Left ventricle myocardium superior (tissue), 1 donor: ENCODE measurements around the gene ZBTB1. TPM values are rescaled to one million over a fixed set of nuclear protein-coding genes. Genes with fewer than 3 reads are reported as not detected.

Experiments used
- ATAC-seq: fragments of 200-7000 bp; cut with Tn5 transposase; one replicate; pipeline ENCODE4 v1.9.1; 2020; ENCODE audit warnings: mild to moderate bottlenecking, moderate library complexity
- DNase-seq: peaks from one replicate; pipeline ENCODE4 v3.0.0-alpha.2; 2020
- intact Hi-C: fragments of 100-400 bp; cut with micrococcal nuclease; formaldehyde crosslinking; loops from one replicate; pipeline ENCODE4 v1.11.0; 2022
- total RNA-seq: library from RNA; stranded (reverse); fragmentation: NEBNext Ultra II Directional; extraction: Animal tissue kit (Norgen Biotek cat#: 25700); gene quantifications from one replicate; pipeline ENCODE4 v1.2.1, GENCODE V29; 2021
- donor health status: DM: no; HTN: yes; CAD: no; lungs with severe emphysema.

Gene ZBTB1
- total RNA-seq, 1 donor from 2014 or later: 23.7 TPM

DNA sequence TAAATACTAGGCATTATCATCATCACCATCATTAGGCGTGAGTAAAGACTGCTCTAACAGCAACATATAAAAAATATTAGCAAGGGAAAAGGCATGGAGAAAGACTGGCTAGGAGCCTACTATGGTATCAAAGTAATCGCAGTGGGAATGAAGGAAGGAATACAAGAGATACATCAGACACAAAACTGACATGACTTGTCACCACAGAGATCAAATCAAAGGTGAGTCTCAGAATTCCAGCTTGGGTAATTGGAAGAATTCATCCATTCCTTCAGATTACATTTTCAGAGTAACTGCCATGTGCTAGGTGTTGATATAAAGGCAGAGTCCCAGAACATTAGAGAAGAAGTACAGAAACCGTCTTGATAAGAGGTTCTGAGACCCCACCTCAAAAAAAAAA is 11.1 kb upstream of the ZBTB1 start:
- DNase-seq (no peak), ATAC-seq (no peak)
- intact Hi-C loops: no loop called here

- DNase-seq (no peak), ATAC-seq (no peak)
- intact Hi-C loops: no loop called here
Measured at GRCh38 chr14:64495252-64495651, 9.3 kb upstream of the ZBTB1 start.

DNA sequence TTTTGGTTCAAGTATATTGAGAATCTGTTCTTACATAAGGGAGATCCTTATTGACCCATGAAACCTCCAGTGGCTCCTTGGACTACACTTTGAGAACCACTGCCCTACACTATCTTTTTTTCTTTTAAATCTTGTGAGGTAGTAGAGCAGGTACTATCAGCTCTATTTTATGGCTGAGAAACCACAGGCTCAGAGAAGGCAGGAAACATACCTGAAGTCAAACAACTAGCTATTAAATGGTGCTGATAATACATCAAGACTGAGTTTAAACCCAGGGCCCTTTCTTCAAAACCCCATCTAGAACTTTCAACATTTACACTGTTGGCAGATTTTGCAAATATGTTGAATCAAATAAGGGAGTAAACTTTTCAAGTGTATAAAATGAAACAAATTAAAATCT is 7.8 kb upstream of the ZBTB1 start:
- ATAC-seq (no peak), DNase-seq (no peak)
- intact Hi-C loops: no loop called here

GRCh38 chr14:64500088-64500487 is 4.5 kb upstream of the ZBTB1 start:
- intact Hi-C loops: no loop called here
- DNase-seq: no peak
- ATAC-seq: no peak

DNA sequence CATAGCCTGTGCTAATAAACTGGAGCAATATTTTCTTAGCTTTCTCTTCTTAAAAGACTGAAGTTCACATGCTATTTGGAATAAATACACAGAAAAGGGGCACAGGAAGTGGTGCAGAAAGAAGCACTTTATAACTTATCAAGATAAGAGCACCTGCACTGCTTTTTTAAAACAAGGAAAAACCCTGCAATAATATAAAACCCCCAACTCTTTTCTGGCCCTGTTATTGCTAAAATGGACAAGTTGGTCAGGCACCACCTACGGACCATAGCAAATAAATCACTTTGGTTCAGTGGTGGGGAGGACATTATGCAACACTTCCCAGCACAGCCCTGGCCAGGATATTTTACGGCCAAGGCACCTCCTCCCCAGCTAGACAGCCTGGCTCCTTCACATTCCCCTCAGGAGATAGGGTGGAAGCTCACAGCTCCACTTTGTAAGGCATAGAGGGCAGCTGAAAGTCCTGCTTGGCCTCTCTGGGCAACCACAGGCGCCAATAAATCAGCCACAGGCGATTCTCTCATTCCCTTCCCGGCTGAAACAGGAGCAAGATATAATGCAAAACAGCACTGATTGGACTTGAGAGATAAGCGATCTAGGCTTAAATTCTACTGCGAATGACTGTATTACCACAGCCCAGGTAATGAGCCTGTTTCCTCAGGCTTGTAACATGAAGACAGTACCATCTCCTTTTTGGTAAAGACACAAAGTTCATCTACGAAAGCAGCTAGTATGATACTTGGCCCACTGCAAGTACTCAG is 3.0 kb upstream of the ZBTB1 start:
- DNase-seq (peak; percentile 61), ATAC-seq (peak; percentile 24)
- intact Hi-C loops: no loop called here

DNA sequence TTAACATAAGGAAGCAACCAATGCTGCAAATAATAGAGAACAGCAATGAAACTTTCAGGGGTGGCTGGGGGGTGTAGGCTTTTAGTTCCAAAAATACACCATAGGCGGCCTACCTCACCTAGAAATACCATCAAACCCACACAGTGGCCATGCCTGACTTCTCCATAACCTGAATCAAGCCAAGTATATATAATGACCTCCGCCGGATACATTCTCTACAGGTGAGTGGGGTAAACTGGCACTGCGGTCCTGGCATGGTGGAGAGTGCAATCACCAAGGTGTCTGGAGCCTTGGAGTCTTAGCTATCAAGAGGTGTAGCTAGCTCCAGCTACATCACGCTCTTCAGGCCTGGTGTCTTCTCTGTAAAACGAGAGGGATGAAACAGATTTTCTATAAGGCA is 2.1 kb upstream of the ZBTB1 start:
- no peak for ATAC-seq
- intact Hi-C loops: no loop called here

GRCh38 chr14:64502887-64503433 is 1.6 kb upstream of the ZBTB1 start:
- peak; percentile 0 for ATAC-seq
- no peak for DNase-seq
- intact Hi-C loops: no loop called here

More for the DNA sequence above, 2.1 kb upstream of the ZBTB1 start:
- DNase-seq: no peak

DNA sequence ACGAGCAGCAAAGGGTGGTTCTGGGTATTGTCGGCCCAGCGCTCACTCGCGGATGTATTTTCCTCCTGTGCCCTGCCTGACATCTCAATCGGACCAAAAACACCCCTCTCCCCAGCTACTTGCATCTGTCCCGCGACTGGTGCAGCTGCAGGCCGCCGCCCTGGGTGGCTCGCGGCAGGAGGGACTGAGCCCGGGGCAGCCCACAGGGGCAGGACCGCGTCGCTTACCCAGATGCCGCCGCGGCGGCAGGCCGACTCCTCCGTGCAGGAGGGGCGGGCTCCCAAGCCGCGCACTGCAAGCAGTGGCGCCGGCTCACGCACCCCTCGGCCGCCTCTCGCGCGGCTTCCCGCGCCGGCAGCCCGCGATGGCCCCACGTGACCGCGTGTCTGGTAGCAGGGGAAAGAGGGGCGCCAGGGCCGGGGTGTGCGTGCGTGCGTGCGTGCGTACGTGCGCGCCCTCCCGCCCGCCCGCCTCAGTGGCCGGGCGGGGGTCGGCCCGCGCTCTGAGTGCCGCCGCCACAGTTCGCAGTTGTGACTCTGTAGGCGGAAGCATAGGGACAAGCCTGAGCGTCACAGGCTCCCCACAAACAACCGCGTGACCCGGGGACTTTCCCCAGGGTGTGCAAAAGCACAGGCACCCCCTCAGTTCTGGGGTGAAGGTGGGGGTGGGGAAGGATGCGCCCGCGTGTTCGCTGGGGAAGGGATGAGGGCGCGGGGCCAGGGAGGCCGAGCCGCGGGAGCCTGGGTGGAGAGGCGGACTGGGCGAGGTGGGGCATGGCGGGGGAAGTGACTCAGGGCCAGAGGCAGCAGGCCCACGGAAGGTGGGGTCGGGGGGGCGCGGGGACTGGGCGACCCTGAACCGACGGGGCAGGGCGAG is 898 bp upstream of the ZBTB1 start, which contains the start of gene ZBTB25:
ZBTB25 (minus strand) TSS at position 405 of the 876 bp plus-strand sequence. CDS start 13,305 bp downstream, outside the sequence.
- intact Hi-C loops: no loop called here
- ATAC-seq (peak; percentile 81), DNase-seq (peak; percentile 95)

- DNase-seq: peak; percentile 93
- ATAC-seq: peak; percentile 61
- intact Hi-C loops: no loop called here
Measured at GRCh38 chr14:64504897-64505794, 576 bp downstream of the ZBTB1 start.

- no peak for DNase-seq
- ATAC-seq: no peak
- intact Hi-C loops: no loop called here
Measured at GRCh38 chr14:64506721-64507120, 2.2 kb downstream of the ZBTB1 start.

DNA sequence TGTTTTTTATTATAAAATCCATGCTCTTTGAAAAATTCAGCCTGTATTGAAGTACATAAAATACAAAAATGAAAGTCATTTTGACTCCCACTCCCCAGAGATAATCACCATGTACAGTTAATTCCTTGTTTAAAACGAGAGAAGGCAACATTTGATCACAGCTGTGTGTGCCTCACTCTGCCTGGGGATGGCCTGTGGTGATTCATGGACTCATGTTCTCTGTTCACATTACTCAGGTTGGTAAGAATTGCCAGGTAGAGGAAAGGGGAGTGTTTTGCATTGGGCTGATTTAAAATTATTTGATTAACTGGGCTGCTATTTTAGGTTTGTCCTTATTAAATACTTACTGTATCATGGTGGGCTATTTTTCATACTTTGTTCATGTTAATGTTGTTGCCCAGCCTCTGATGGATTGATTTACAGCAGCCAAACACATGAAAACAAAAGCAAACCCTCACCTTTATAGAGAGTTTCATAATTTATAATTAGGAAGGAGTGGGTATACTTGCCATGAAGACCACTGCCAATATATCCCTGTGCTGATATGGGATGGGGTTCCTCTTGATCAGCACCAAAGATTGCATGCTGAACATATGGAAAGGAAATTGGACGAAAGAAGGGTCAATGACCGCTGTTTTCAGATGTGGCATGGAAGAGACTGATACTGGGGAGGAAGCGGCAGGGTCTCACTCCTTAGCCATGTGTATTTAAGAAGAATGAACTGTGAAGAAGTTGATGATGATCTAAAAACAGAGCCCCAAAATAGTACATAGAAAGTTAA is 3.0 kb downstream of the ZBTB1 start:
- ATAC-seq (no peak), DNase-seq (no peak)
- intact Hi-C loops: no loop called here

DNA sequence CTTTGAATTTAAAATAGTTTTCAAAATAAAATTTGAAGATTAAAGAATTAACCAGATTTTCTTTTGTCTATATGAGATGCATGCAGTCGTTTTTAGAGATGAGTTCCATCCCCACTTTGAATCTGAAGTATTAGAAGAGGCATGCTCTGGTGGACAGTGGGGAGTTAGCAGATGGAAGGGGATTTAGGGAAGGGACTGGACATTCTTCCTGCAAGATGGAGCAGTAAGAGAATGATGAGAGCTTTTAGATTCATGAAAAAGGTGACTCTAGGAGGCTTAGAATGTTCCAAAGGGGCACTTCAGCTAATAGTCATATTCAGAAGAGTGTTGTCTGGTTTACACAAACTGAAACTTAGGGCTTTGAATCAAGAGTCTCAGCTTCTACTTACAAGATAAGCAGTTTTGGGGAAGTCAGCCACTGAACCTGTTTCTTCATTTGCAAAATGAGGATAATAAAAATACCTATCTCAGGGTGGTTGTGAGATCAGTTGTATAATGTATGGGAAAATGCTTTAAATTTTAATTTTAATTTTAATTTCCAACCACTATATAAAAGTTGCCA is 3.7 kb downstream of the ZBTB1 start:
- intact Hi-C loops: no loop called here
- DNase-seq: no peak
- ATAC-seq: no peak

DNA sequence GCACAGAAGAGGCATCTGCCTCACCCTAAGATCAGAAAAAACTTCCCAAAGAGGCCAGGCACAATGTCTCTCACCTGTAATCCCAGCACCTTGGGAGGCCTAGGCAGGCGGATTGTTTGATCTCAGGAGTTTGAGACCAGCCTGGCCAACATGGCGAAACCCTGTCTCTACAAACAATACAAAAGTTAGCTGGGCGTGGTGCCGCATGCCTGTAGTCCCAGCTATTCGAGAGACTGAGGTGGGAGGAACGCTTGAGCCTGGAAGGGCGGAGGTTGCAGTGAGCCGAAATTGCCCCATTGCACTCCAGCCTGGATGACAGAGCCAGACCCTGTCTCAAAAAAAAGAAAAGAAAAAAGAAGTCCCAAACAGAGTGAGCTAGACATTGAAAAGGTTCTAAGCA is 4.5 kb downstream of the ZBTB1 start:
- DNase-seq (no peak), ATAC-seq (no peak)
- intact Hi-C loops: no loop called here

GRCh38 chr14:64510825-64511671 is 6.5 kb downstream of the ZBTB1 start:
- intact Hi-C loops: no loop called here
- ATAC-seq: peak; percentile 59
- no peak for DNase-seq

GRCh38 chr14:64513271-64513670 is 8.7 kb downstream of the ZBTB1 start:
- intact Hi-C loops: no loop called here
- ATAC-seq (no peak), DNase-seq (no peak)

GRCh38 chr14:64515053-64515452 is 10.5 kb downstream of the ZBTB1 start:
- ATAC-seq (peak; percentile 44), DNase-seq (no peak)
- intact Hi-C loops: no loop called here

DNA sequence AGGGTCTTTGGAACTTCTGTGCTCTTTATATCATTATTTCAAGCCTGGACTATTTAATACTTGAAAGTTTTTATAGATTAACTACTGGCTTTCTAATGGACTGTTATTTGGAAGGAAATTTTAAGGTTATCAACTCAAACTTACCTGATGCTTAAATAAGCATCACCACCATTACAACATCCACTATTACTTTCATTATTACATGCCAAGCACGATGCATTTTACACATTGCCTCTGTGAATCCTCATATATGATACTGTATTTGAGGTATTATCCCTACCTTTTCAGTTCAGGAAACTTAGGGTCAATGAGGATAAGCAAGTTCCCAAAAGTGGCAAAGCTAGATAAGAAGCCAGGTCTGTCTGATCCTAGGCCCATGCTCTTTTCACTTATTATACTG is 12.4 kb downstream of the ZBTB1 start:
- DNase-seq: no peak
- intact Hi-C loops: no loop called here
- ATAC-seq: no peak
